ENCODE results near the gene RAB11A.

DNA sequence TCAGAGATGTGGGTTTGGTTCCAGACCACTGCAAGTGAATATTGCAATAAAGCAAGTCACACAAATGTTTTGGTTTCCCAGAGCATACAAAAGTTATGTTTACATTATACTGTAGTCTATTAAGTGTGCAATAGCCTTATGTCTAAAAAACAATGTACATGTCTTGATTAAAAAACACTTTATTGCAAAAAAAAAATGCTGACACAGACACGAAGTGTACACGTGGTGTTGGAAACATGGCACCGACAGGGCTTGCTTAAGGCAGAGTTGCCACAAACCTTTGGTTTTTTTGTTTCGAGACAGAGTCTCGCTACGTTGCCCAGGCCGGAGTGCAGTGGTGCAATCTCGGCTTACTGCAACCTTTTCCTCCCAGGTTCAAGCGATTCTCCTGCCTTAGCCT lies 50.1 kb downstream of the RAB11A start:
- TF ChIP-seq ZNF160 (CRISPR knock-in tag; IDR thresholded peaks at IDR 0.05) (no peak), SMARCC2 (IDR thresholded peaks at IDR 0.05) (no peak), CTCF (CRISPR knock-in tag; IDR thresholded peaks at IDR 0.05) (no peak), ZNF597 (CRISPR knock-in tag; IDR thresholded peaks at IDR 0.05) (no peak), ZKSCAN5 (CRISPR knock-in tag; IDR thresholded peaks at IDR 0.05) (no peak), EZH2 (conservative IDR thresholded peaks at IDR 0.05; ENCODE audit: low read depth, low read length) (no peak), ZBTB40 (IDR thresholded peaks at IDR 0.05) (no peak), ZBTB40 (CRISPR knock-in tag; IDR thresholded peaks at IDR 0.05) (no peak), ETV6 (CRISPR knock-in tag; conservative IDR thresholded peaks at IDR 0.05) (no peak)
- TF ChIP-seq, protein P1, sequence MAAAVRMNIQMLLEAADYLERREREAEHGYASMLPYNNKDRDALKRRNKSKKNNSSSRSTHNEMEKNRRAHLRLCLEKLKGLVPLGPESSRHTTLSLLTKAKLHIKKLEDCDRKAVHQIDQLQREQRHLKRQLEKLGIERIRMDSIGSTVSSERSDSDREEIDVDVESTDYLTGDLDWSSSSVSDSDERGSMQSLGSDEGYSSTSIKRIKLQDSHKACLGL (CRISPR knock-in tag; IDR thresholded peaks at IDR 0.05): no peak
- TF ChIP-seq, protein P2, sequence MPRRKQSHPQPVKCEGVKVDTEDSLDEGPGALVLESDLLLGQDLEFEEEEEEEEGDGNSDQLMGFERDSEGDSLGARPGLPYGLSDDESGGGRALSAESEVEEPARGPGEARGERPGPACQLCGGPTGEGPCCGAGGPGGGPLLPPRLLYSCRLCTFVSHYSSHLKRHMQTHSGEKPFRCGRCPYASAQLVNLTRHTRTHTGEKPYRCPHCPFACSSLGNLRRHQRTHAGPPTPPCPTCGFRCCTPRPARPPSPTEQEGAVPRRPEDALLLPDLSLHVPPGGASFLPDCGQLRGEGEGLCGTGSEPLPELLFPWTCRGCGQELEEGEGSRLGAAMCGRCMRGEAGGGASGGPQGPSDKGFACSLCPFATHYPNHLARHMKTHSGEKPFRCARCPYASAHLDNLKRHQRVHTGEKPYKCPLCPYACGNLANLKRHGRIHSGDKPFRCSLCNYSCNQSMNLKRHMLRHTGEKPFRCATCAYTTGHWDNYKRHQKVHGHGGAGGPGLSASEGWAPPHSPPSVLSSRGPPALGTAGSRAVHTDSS (CRISPR knock-in tag; conservative IDR thresholded peaks at IDR 0.05): no peak

All from HepG2 (cell line).